Spleen (tissue), 7 donors: ENCODE data around the gene STAT4.

Source experiments
- CTCF ChIP-seq, 11 experiments: fragments of 200-600 bp in 7 of 11; fragments of 450-650 bp in 4 of 11; sonication (generic) in 4 of 11; IDR thresholded peaks in 8 of 11; conservative IDR thresholded peaks in 3 of 11; 1 replicate in 7 of 11; 2 replicates in 4 of 11; pipeline versions ENCODE4 v1.4.0 to v1.8.0; 2016 to 2021; ENCODE audit warnings: antibody characterized with exemption in 11 of 11, inconsistent platforms in 4 of 11, mild to moderate bottlenecking in 1 of 11
- POLR2A ChIP-seq, 3 donors: fragments of 450-650 bp; IDR thresholded peaks; one replicate each; pipeline ENCODE4 v1.5.1; 2017; ENCODE audit warnings: antibody characterized with exemption in 3 of 3, mild to moderate bottlenecking in 1 of 3
- POLR2AphosphoS5 ChIP-seq, 3 donors: sonication (generic); formaldehyde crosslinking; IDR thresholded peaks; one replicate each; pipeline ENCODE4 v1.5.1; 2017; ENCODE audit warnings: antibody characterized with exemption in 3 of 3
- donor health status: DM: no; HTN: no; CAD: no; lungs with moderate emphysema.
- donor health status: DM: no; HTN: no; CAD: no.
- donor health status: DM: no; HTN: no; CAD: no.

GRCh38 chr2:191171708-191172355 is 21.0 kb upstream of the STAT4 start:
- TF ChIP-seq CTCF (IDR thresholded peaks at IDR 0.05 in 8 of 11, conservative IDR thresholded peaks at IDR 0.05 in 3 of 11): no peak
- no peak for TF ChIP-seq POLR2A (IDR thresholded peaks at IDR 0.05)
- TF ChIP-seq POLR2AphosphoS5 (IDR thresholded peaks at IDR 0.05): no peak
